ENCODE results near the gene TSC1. TPM values are rescaled to one million over a fixed set of nuclear protein-coding genes. Genes with fewer than 3 reads are reported as not detected.

Gene TSC1
- total RNA-seq, 4 donors from 2014 or later = 24.3 to 44.2 (median 36.9) TPM

GRCh38 chr9:132986114-132986513, 41.7 kb upstream of the TSC1 start:
- Histone ChIP-seq H3K27ac (no peak overlapping the region), H3K4me1 (no peaks in the 10 kb centered on the region), H3K9me3 (no peaks in the 10 kb centered on the region), H3K27me3 (peaks cover 85% of the 10 kb centered on the region), H3K4me3 (no peak overlapping the region), H3K36me3 (no peaks in the 10 kb centered on the region)
- ATAC-seq = no peak
- 63 to 70% methylated on average over 3 to 6 of the region's 13 CpGs for WGBS, 2 donors (ENCODE audit: low coverage in 1 of 2)
- TF ChIP-seq POLR2AphosphoS5 (IDR thresholded peaks at IDR 0.05) (no peak), EP300 (IDR thresholded peaks at IDR 0.05) (no peak), POLR2A (IDR thresholded peaks at IDR 0.05) (no peak), CTCF (IDR thresholded peaks at IDR 0.05) (no peak)

- no CpG with 5 or more reads among the region's 8 CpGs for WGBS, 2 donors (ENCODE audit: low coverage in 1 of 2)
- TF ChIP-seq POLR2A (IDR thresholded peaks at IDR 0.05) (no peak), CTCF (IDR thresholded peaks at IDR 0.05) (no peak), POLR2AphosphoS5 (IDR thresholded peaks at IDR 0.05) (no peak), EP300 (IDR thresholded peaks at IDR 0.05) (no peak)
- H3K4me3 ChIP-seq = no peak overlapping the region
- H3K36me3 ChIP-seq = no peaks in the 10 kb centered on the region
- H3K4me1 ChIP-seq = no peaks in the 10 kb centered on the region
- peaks cover 85% of the 10 kb centered on the region for H3K27me3 ChIP-seq
- no peak overlapping the region for H3K27ac ChIP-seq
- ATAC-seq = no peak
- H3K9me3 ChIP-seq = no peaks in the 10 kb centered on the region
These were observed 41.1 kb upstream of the TSC1 start for GRCh38 chr9:132985489-132985888.

- ATAC-seq = no peak
- WGBS, 2 donors (ENCODE audit: low coverage in 1 of 2) = no CpG with 5 or more reads among the region's 4 CpGs
- TF ChIP-seq EP300 (IDR thresholded peaks at IDR 0.05) (no peak), POLR2A (IDR thresholded peaks at IDR 0.05) (no peak), POLR2AphosphoS5 (IDR thresholded peaks at IDR 0.05) (no peak)
- no peaks in the 10 kb centered on the region for H3K9me3 ChIP-seq
- H3K4me1 ChIP-seq = no peaks in the 10 kb centered on the region
- H3K27me3 ChIP-seq = peaks cover 88% of the 10 kb centered on the region
- no peaks in the 10 kb centered on the region for H3K36me3 ChIP-seq
- no peak overlapping the region for H3K4me3 ChIP-seq
- H3K27ac ChIP-seq = no peak overlapping the region
These were observed 40.6 kb upstream of the TSC1 start for GRCh38 chr9:132985071-132985350.

- Histone ChIP-seq H3K27me3 (peaks cover 88% of the 10 kb centered on the region), H3K4me3 (no peak overlapping the region), H3K36me3 (no peaks in the 10 kb centered on the region), H3K4me1 (no peaks in the 10 kb centered on the region), H3K27ac (no peak overlapping the region), H3K9me3 (no peaks in the 10 kb centered on the region)
- WGBS, 2 donors (ENCODE audit: low coverage in 1 of 2) = 45% methylated on average over 7 of the region's 20 CpGs; no CpG with 5 or more reads in 1 of the 2 donors
- TF ChIP-seq EP300 (IDR thresholded peaks at IDR 0.05) (no peak), POLR2AphosphoS5 (IDR thresholded peaks at IDR 0.05) (no peak), POLR2A (IDR thresholded peaks at IDR 0.05) (no peak)
- no peak for ATAC-seq
These were observed 40.0 kb upstream of the TSC1 start for GRCh38 chr9:132984202-132985070.

GRCh38 chr9:132983491-132984201, 39.2 kb upstream of the TSC1 start:
- TF ChIP-seq POLR2AphosphoS5 (IDR thresholded peaks at IDR 0.05) (no peak), CTCF (IDR thresholded peaks at IDR 0.05) (no peak), POLR2A (IDR thresholded peaks at IDR 0.05) (no peak), EP300 (IDR thresholded peaks at IDR 0.05) (no peak)
- Histone ChIP-seq H3K9me3 (no peaks in the 10 kb centered on the region), H3K36me3 (no peaks in the 10 kb centered on the region), H3K27ac (no peak overlapping the region), H3K4me1 (no peaks in the 10 kb centered on the region), H3K27me3 (peaks cover 88% of the 10 kb centered on the region), H3K4me3 (no peak overlapping the region)
- WGBS, 2 donors (ENCODE audit: low coverage in 1 of 2) = 64 to 90% methylated on average over 2 to 7 of the region's 11 CpGs
- ATAC-seq = no peak
